GM23338 (cell line): Measurements from ENCODE around the gene SH3GL3. TPM values are rescaled to one million over a fixed set of nuclear protein-coding genes. Genes with fewer than 3 reads are reported as not detected.

Experiments used
- ATAC-seq: fragments of 200-7000 bp; cut with Tn5 transposase; 3 replicates; pipeline ENCODE4 v1.9.1; 2020
- DNase-seq: peaks from one replicate; pipeline ENCODE4 v3.0.0-alpha.2; 2015; ENCODE audit warnings: low spot score
- H2AFZ ChIP-seq: fragments of 200-600 bp; sonication (generic); 2 replicates; pipeline ENCODE4 v1.8.0; 2016; ENCODE audit warnings: antibody characterized with exemption, mild to moderate bottlenecking, moderate library complexity
- H3F3A ChIP-seq: fragments of 200-600 bp; sonication (generic); replicated peaks from 2 replicates; pipeline ENCODE4 v1.8.0; 2017; ENCODE audit warnings: antibody characterized with exemption, mixed run types, low read depth
- H3K27ac ChIP-seq: fragments of 200-600 bp; sonication (generic); 2 replicates; pipeline ENCODE4 v1.6.1; 2016; ENCODE audit warnings: low read depth
- H3K27me3 ChIP-seq: fragments of 200-600 bp; sonication (generic); 2 replicates; pipeline ENCODE4 v1.8.0; 2016; ENCODE audit warnings: mild to moderate bottlenecking, mixed run types, moderate library complexity; ENCODE audit not compliant: insufficient read depth
- H3K36me3 ChIP-seq: fragments of 200-600 bp; sonication (generic); 2 replicates; pipeline ENCODE4 v1.8.0; 2016; ENCODE audit warnings: mild to moderate bottlenecking; ENCODE audit not compliant: insufficient read depth
- H3K4me1 ChIP-seq: fragments of 200-600 bp; sonication (generic); 2 replicates; pipeline ENCODE4 v1.8.0; 2016; ENCODE audit warnings: mild to moderate bottlenecking, moderate library complexity; ENCODE audit not compliant: insufficient read depth
- H3K4me2 ChIP-seq: fragments of 200-600 bp; sonication (generic); 2 replicates; pipeline ENCODE4 v1.7.1; 2017; ENCODE audit warnings: mixed run types
- H3K4me3 ChIP-seq: fragments of 200-600 bp; sonication (generic); 2 replicates; pipeline ENCODE4 v1.6.1; 2016; ENCODE audit warnings: mixed run types
- H3K79me2 ChIP-seq: fragments of 200-600 bp; sonication (generic); replicated peaks from 2 replicates; pipeline ENCODE4 v1.8.0; 2017; ENCODE audit warnings: mild to moderate bottlenecking; ENCODE audit not compliant: insufficient read depth
- H3K9me2 ChIP-seq: fragments of 200-600 bp; sonication (generic); 2 replicates; pipeline ENCODE4 v1.8.0; 2017; ENCODE audit not compliant: insufficient read depth
- H4K20me1 ChIP-seq: fragments of 200-600 bp; sonication (generic); replicated peaks from 2 replicates; pipeline ENCODE4 v1.8.0; 2017; ENCODE audit warnings: mild to moderate bottlenecking; ENCODE audit not compliant: insufficient read depth
- H3K27ac Mint-ChIP-seq: 2 replicates; pipeline ENCODE4 v1.8.0; 2020; ENCODE audit warnings: inconsistent platforms, mild to moderate bottlenecking, moderate library complexity, mixed read lengths
- H3K27me3 Mint-ChIP-seq: 3 replicates; pipeline ENCODE4 v1.8.0; 2022; ENCODE audit warnings: low read depth, mild to moderate bottlenecking, moderate library complexity, mixed read lengths, inconsistent platforms; ENCODE audit not compliant: insufficient read depth, poor library complexity
- H3K36me3 Mint-ChIP-seq: 3 replicates; pipeline ENCODE4 v1.8.0; 2021; ENCODE audit warnings: low read depth, mild to moderate bottlenecking, inconsistent platforms, moderate library complexity, mixed read lengths
- H3K4me1 Mint-ChIP-seq: 3 replicates; pipeline ENCODE4 v1.8.0; 2020; ENCODE audit warnings: mild to moderate bottlenecking, inconsistent platforms, mixed read lengths
- H3K4me3 Mint-ChIP-seq: 3 replicates; pipeline ENCODE4 v1.8.0; 2021; ENCODE audit warnings: moderate library complexity, mild to moderate bottlenecking, inconsistent platforms, mixed read lengths
- H3K9me3 Mint-ChIP-seq: 3 replicates; pipeline ENCODE4 v1.8.0; 2020; ENCODE audit warnings: moderate library complexity, mild to moderate bottlenecking, inconsistent platforms, mixed read lengths
- CREB1 ChIP-seq: fragments of 250-450 bp; sonication (Bioruptor Pico); IDR thresholded peaks from 2 replicates; pipeline ENCODE4 v1.5.0; 2020; ENCODE audit warnings: low read depth, mild to moderate bottlenecking, moderate library complexity
- EZH2 ChIP-seq: fragments of 200-600 bp; sonication (generic); IDR thresholded peaks from one replicate; pipeline ENCODE4 v1.8.0; 2017; ENCODE audit warnings: antibody characterized with exemption, mild to moderate bottlenecking, low read depth; ENCODE audit not compliant: unreplicated experiment
- EZH2phosphoT487 ChIP-seq: fragments of 200-600 bp; sonication (generic); IDR thresholded peaks from one replicate; pipeline ENCODE4 v1.8.1; 2018; ENCODE audit warnings: antibody characterized with exemption; ENCODE audit not compliant: unreplicated experiment
- JUNB ChIP-seq: IDR thresholded peaks from one replicate; pipeline ENCODE4 v1.6.1; 2016; ENCODE audit warnings: antibody characterized with exemption; ENCODE audit not compliant: unreplicated experiment
- NANOG ChIP-seq: IDR thresholded peaks from 2 replicates; pipeline ENCODE4 v1.6.1; 2016; ENCODE audit warnings: antibody characterized with exemption, borderline replicate concordance
- POLR2AphosphoS5 ChIP-seq: IDR thresholded peaks from 2 replicates; pipeline ENCODE4 v1.6.1; 2016; ENCODE audit warnings: antibody characterized with exemption, low read depth
- STAT1 ChIP-seq: IDR thresholded peaks from one replicate; pipeline ENCODE4 v1.6.1; 2016; ENCODE audit warnings: antibody characterized with exemption; ENCODE audit not compliant: unreplicated experiment
- ZNF114 ChIP-seq: fragments of 250-450 bp; sonication (Bioruptor Pico); IDR thresholded peaks from 2 replicates; pipeline ENCODE4 v1.5.0; 2020; ENCODE audit warnings: mild to moderate bottlenecking, moderate library complexity
- ZNF331 ChIP-seq: fragments of 250-450 bp; sonication (Bioruptor Pico); IDR thresholded peaks from 2 replicates; pipeline ENCODE4 v1.5.0; 2020; ENCODE audit warnings: low read depth, mild to moderate bottlenecking, moderate library complexity
- polyA plus RNA-seq: library from polyadenylated mRNA; unstranded; fragments of >200 nt; fragmentation: Nextera tagmentation; extraction: Ambion mirVana; gene quantifications from 2 replicates; pipeline ENCODE4 v1.2.1, GENCODE V29; 2016
- total RNA-seq: library from RNA; depleted of rRNA; stranded (reverse); fragments of >200 nt; shearing (Covaris generic); gene quantifications from 2 replicates; pipeline ENCODE4 v1.2.3, GENCODE V29; 2014
- TF ChIP-seq, protein P1 (sequence below): fragments of 250-450 bp; sonication (Bioruptor Pico); IDR thresholded peaks from 2 replicates; pipeline ENCODE4 v1.5.0; 2020; ENCODE audit warnings: mild to moderate bottlenecking, moderate library complexity
- TF ChIP-seq, protein P2 (sequence below), 2 experiments: fragments of 200-600 bp in 1 of 2; sonication (generic) in 1 of 2; conservative IDR thresholded peaks; 2 replicates each; pipeline versions ENCODE4 v1.5.1 to v1.6.1; 2016 to 2017; ENCODE audit warnings: antibody characterized with exemption in 2 of 2, low read depth in 2 of 2, mild to moderate bottlenecking in 2 of 2, moderate library complexity in 1 of 2
- TF ChIP-seq, protein P3 (sequence below): IDR thresholded peaks from one replicate; pipeline ENCODE4 v1.6.1; 2018; ENCODE audit warnings: antibody characterized with exemption; ENCODE audit not compliant: unreplicated experiment
- TF ChIP-seq, protein P4 (sequence below): IDR thresholded peaks from 2 replicates; pipeline ENCODE4 v1.6.1; 2016; ENCODE audit warnings: antibody characterized with exemption

SH3GL3 gene
- total and polyA plus RNA-seq, 2 experiments from 2014 or later = 15.9 to 21.1 TPM

DNA sequence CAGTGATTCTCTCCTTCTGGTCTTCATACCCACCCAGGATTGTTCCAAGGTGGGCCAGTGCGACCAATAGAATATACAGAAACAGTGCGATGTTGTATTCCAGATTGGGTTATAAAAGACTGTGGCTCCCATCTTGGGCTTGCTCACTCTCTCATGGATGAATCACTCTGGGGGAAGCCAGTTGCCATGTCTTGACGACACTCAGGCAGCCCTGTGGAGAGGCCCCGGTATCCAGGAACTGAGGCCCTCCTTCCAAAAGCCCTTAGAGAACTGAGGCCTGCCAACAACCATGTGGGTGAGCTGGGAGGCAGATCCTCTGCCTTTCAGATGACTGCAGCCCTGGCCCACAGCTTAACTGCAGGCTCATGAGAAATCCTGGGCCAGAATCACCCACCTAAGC lies 57.2 kb downstream of the SH3GL3 start:
- no peaks in the 10 kb centered on the region for H3K9me3 Mint-ChIP-seq
- DNase-seq (no peak), ATAC-seq (peak; percentile 56)

More for the DNA sequence above, 57.2 kb downstream of the SH3GL3 start:
- H4K20me1 ChIP-seq = no peaks in the 10 kb centered on the region
- Mint-ChIP-seq H3K36me3 (no peaks in the 10 kb centered on the region), H3K27me3 (peaks cover 6% of the 10 kb centered on the region), H3K27ac (peak overlapping the region; percentile 44; the same call in 1 of the 2 replicates), H3K4me1 (peaks cover 13% of the 10 kb centered on the region), H3K4me3 (no peak overlapping the region)
- no peaks in the 10 kb centered on the region for H3K36me3 ChIP-seq
- peaks cover 13% of the 10 kb centered on the region for H3K4me1 ChIP-seq
- H3F3A ChIP-seq = no peaks in the 10 kb centered on the region
- no peaks in the 10 kb centered on the region; the same call in 1 of the 2 replicates for H3K9me2 ChIP-seq
- no peak overlapping the region for H2AFZ ChIP-seq
- no peak overlapping the region for H3K27ac ChIP-seq
- no peaks in the 10 kb centered on the region for H3K79me2 ChIP-seq
- no peak overlapping the region for H3K4me3 ChIP-seq
- H3K4me2 ChIP-seq = no peak overlapping the region
- no peak for TF ChIP-seq CREB1 (CRISPR knock-in tag)
- TF ChIP-seq, protein P1, sequence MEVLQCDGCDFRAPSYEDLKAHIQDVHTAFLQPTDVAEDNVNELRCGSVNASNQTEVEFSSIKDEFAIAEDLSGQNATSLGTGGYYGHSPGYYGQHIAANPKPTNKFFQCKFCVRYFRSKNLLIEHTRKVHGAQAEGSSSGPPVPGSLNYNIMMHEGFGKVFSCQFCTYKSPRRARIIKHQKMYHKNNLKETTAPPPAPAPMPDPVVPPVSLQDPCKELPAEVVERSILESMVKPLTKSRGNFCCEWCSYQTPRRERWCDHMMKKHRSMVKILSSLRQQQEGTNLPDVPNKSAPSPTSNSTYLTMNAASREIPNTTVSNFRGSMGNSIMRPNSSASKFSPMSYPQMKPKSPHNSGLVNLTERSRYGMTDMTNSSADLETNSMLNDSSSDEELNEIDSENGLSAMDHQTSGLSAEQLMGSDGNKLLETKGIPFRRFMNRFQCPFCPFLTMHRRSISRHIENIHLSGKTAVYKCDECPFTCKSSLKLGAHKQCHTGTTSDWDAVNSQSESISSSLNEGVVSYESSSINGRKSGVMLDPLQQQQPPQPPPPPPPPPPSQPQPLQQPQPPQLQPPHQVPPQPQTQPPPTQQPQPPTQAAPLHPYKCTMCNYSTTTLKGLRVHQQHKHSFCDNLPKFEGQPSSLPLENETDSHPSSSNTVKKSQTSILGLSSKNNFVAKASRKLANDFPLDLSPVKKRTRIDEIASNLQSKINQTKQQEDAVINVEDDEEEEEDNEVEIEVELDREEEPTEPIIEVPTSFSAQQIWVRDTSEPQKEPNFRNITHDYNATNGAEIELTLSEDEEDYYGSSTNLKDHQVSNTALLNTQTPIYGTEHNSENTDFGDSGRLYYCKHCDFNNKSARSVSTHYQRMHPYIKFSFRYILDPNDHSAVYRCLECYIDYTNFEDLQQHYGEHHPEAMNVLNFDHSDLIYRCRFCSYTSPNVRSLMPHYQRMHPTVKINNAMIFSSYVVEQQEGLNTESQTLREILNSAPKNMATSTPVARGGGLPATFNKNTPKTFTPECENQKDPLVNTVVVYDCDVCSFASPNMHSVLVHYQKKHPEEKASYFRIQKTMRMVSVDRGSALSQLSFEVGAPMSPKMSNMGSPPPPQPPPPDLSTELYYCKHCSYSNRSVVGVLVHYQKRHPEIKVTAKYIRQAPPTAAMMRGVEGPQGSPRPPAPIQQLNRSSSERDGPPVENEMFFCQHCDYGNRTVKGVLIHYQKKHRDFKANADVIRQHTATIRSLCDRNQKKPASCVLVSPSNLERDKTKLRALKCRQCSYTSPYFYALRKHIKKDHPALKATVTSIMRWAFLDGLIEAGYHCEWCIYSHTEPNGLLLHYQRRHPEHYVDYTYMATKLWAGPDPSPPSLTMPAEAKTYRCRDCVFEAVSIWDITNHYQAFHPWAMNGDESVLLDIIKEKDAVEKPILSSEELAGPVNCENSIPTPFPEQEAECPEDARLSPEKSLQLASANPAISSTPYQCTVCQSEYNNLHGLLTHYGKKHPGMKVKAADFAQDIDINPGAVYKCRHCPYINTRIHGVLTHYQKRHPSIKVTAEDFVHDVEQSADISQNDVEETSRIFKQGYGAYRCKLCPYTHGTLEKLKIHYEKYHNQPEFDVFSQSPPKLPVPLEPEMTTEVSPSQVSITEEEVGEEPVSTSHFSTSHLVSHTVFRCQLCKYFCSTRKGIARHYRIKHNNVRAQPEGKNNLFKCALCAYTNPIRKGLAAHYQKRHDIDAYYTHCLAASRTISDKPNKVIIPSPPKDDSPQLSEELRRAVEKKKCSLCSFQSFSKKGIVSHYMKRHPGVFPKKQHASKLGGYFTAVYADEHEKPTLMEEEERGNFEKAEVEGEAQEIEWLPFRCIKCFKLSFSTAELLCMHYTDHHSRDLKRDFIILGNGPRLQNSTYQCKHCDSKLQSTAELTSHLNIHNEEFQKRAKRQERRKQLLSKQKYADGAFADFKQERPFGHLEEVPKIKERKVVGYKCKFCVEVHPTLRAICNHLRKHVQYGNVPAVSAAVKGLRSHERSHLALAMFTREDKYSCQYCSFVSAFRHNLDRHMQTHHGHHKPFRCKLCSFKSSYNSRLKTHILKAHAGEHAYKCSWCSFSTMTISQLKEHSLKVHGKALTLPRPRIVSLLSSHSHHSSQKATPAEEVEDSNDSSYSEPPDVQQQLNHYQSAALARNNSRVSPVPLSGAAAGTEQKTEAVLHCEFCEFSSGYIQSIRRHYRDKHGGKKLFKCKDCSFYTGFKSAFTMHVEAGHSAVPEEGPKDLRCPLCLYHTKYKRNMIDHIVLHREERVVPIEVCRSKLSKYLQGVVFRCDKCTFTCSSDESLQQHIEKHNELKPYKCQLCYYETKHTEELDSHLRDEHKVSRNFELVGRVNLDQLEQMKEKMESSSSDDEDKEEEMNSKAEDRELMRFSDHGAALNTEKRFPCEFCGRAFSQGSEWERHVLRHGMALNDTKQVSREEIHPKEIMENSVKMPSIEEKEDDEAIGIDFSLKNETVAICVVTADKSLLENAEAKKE (CRISPR knock-in tag) = no peak
- TF ChIP-seq, protein P2, sequence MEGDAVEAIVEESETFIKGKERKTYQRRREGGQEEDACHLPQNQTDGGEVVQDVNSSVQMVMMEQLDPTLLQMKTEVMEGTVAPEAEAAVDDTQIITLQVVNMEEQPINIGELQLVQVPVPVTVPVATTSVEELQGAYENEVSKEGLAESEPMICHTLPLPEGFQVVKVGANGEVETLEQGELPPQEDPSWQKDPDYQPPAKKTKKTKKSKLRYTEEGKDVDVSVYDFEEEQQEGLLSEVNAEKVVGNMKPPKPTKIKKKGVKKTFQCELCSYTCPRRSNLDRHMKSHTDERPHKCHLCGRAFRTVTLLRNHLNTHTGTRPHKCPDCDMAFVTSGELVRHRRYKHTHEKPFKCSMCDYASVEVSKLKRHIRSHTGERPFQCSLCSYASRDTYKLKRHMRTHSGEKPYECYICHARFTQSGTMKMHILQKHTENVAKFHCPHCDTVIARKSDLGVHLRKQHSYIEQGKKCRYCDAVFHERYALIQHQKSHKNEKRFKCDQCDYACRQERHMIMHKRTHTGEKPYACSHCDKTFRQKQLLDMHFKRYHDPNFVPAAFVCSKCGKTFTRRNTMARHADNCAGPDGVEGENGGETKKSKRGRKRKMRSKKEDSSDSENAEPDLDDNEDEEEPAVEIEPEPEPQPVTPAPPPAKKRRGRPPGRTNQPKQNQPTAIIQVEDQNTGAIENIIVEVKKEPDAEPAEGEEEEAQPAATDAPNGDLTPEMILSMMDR (conservative IDR thresholded peaks at IDR 0.05; ENCODE audit: low read depth in 2 of 2) = no peak
- TF ChIP-seq NANOG = no peak
- no peak for TF ChIP-seq EZH2phosphoT487
- TF ChIP-seq POLR2AphosphoS5 = no peak
- TF ChIP-seq ZNF331 (CRISPR knock-in tag) = no peak
- TF ChIP-seq, protein P3, sequence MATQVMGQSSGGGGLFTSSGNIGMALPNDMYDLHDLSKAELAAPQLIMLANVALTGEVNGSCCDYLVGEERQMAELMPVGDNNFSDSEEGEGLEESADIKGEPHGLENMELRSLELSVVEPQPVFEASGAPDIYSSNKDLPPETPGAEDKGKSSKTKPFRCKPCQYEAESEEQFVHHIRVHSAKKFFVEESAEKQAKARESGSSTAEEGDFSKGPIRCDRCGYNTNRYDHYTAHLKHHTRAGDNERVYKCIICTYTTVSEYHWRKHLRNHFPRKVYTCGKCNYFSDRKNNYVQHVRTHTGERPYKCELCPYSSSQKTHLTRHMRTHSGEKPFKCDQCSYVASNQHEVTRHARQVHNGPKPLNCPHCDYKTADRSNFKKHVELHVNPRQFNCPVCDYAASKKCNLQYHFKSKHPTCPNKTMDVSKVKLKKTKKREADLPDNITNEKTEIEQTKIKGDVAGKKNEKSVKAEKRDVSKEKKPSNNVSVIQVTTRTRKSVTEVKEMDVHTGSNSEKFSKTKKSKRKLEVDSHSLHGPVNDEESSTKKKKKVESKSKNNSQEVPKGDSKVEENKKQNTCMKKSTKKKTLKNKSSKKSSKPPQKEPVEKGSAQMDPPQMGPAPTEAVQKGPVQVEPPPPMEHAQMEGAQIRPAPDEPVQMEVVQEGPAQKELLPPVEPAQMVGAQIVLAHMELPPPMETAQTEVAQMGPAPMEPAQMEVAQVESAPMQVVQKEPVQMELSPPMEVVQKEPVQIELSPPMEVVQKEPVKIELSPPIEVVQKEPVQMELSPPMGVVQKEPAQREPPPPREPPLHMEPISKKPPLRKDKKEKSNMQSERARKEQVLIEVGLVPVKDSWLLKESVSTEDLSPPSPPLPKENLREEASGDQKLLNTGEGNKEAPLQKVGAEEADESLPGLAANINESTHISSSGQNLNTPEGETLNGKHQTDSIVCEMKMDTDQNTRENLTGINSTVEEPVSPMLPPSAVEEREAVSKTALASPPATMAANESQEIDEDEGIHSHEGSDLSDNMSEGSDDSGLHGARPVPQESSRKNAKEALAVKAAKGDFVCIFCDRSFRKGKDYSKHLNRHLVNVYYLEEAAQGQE = no peak
- no peak for TF ChIP-seq ZNF114 (CRISPR knock-in tag)
- no peak for TF ChIP-seq JUNB
- no peak for TF ChIP-seq EZH2
- no peak for TF ChIP-seq STAT1
- TF ChIP-seq, protein P4, sequence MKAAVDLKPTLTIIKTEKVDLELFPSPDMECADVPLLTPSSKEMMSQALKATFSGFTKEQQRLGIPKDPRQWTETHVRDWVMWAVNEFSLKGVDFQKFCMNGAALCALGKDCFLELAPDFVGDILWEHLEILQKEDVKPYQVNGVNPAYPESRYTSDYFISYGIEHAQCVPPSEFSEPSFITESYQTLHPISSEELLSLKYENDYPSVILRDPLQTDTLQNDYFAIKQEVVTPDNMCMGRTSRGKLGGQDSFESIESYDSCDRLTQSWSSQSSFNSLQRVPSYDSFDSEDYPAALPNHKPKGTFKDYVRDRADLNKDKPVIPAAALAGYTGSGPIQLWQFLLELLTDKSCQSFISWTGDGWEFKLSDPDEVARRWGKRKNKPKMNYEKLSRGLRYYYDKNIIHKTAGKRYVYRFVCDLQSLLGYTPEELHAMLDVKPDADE = no peak
- H3K27me3 ChIP-seq = no peaks in the 10 kb centered on the region
